Ascending aorta (tissue), 2 donors: ENCODE measurements around the gene PACSIN1. TPM values are rescaled to one million over a fixed set of nuclear protein-coding genes. Genes with fewer than 3 reads are reported as not detected.

ENCODE experiments used
- DNase-seq, 2 donors: peaks; one replicate each; pipeline ENCODE4 v3.0.0-alpha.2; 2019; ENCODE audit warnings: low spot score in 2 of 2
- H3K27ac ChIP-seq, 2 donors: fragments of 200-600 bp; sonication (generic); one replicate each; pipeline ENCODE4 v1.5.1; 2016 to 2017; ENCODE audit warnings: mild to moderate bottlenecking in 1 of 2
- H3K27me3 ChIP-seq: fragments of 200-600 bp; sonication (generic); one replicate; pipeline ENCODE4 v1.5.1; 2017
- H3K36me3 ChIP-seq, 2 donors: fragments of 200-600 bp; sonication (generic); one replicate each; pipeline ENCODE4 v1.5.1; 2016
- H3K4me1 ChIP-seq, 2 donors: fragments of 200-600 bp; sonication (generic); one replicate each; pipeline ENCODE4 v1.5.1; 2016 to 2017; ENCODE audit warnings: mild to moderate bottlenecking in 1 of 2
- H3K4me3 ChIP-seq, 2 donors: fragments of 200-600 bp; sonication (generic); one replicate each; pipeline ENCODE4 v1.5.1; 2016 to 2017; ENCODE audit warnings: mild to moderate bottlenecking in 1 of 2
- H3K9me3 ChIP-seq, 2 donors: fragments of 200-600 bp; sonication (generic); one replicate each; pipeline ENCODE4 v1.5.1; 2016
- CTCF ChIP-seq, 3 experiments: fragments of 200-600 bp in 2 of 3; fragments of 450-650 bp in 1 of 3; sonication (generic) in 2 of 3; IDR thresholded peaks; one replicate each; pipeline ENCODE4 v1.5.1; 2016 to 2019; ENCODE audit warnings: antibody characterized with exemption in 3 of 3, mild to moderate bottlenecking in 1 of 3, moderate library complexity in 1 of 3
- intact Hi-C: fragments of 100-400 bp; cut with DNase I; formaldehyde crosslinking; loops from one replicate; pipeline ENCODE4 v1.15.1; 2023
- total RNA-seq: library from RNA; depleted of rRNA; stranded (reverse); fragments of >200 nt; gene quantifications from one replicate; pipeline ENCODE4 v1.1.0, GENCODE V29; 2016

PACSIN1 gene
- total RNA-seq, 1 donor from 2014 or later = not detected

- Histone ChIP-seq H3K9me3 (no peaks in the 10 kb centered on the region), H3K27ac (no peak overlapping the region), H3K4me3 (no peak overlapping the region), H3K4me1 (peaks cover 0 to 8% of the 10 kb centered on the region in 2 donors), H3K36me3 (no peaks in the 10 kb centered on the region), H3K27me3 (no peaks in the 10 kb centered on the region)
- intact Hi-C loops = no loop called here
- DNase-seq = no peak
- no peak for TF ChIP-seq CTCF (IDR thresholded peaks at IDR 0.05)
Observed at GRCh38 chr6:34523441-34524206, 57.7 kb downstream of the PACSIN1 start.

- no peak overlapping the region for H3K4me3 ChIP-seq
- H3K36me3 ChIP-seq = no peaks in the 10 kb centered on the region
- no peak overlapping the region for H3K27ac ChIP-seq
- TF ChIP-seq CTCF (IDR thresholded peaks at IDR 0.05) = no peak
- H3K4me1 ChIP-seq = peaks cover 0 to 8% of the 10 kb centered on the region in 2 donors
- DNase-seq = no peak
- H3K27me3 ChIP-seq = no peaks in the 10 kb centered on the region
- intact Hi-C loops = no loop called here
- H3K9me3 ChIP-seq = no peaks in the 10 kb centered on the region
Observed at GRCh38 chr6:34524499-34524898, 58.6 kb downstream of the PACSIN1 start.

- intact Hi-C loops = loop anchor here (5.0 kb wide), 1 partner anchor 172 kb away; the partner anchor contains the start of gene ILRUN
- Histone ChIP-seq H3K36me3 (no peaks in the 10 kb centered on the region), H3K4me3 (no peak overlapping the region), H3K9me3 (no peaks in the 10 kb centered on the region), H3K27me3 (no peaks in the 10 kb centered on the region), H3K27ac (no peak overlapping the region), H3K4me1 (peaks cover 0 to 8% of the 10 kb centered on the region in 2 donors)
- TF ChIP-seq CTCF (IDR thresholded peaks at IDR 0.05) = no peak
- no peak for DNase-seq
Observed at GRCh38 chr6:34524971-34525370, 59.1 kb downstream of the PACSIN1 start.

GRCh38 chr6:34525431-34526175 is 59.7 kb downstream of the PACSIN1 start:
- Histone ChIP-seq H3K9me3 (no peaks in the 10 kb centered on the region), H3K36me3 (no peaks in the 10 kb centered on the region), H3K27me3 (no peaks in the 10 kb centered on the region), H3K4me1 (peaks cover 0 to 8% of the 10 kb centered on the region in 2 donors), H3K27ac (no peak overlapping the region), H3K4me3 (no peak overlapping the region)
- intact Hi-C loops = loop anchor here (2.0 to 5.0 kb wide), 4 partner anchors 99 to 277 kb away; partner anchors contain the start of genes ILRUN, RPS10 and SMIM29
- no peak for TF ChIP-seq CTCF (IDR thresholded peaks at IDR 0.05)
- no peak for DNase-seq

- H3K9me3 ChIP-seq = no peaks in the 10 kb centered on the region
- no peak for DNase-seq
- no peaks in the 10 kb centered on the region for H3K27me3 ChIP-seq
- peak overlapping the region; percentile 32 to 40 for H3K4me3 ChIP-seq
- no peaks in the 10 kb centered on the region for H3K36me3 ChIP-seq
- peak overlapping the region; percentile 41 to 52 for H3K27ac ChIP-seq
- peaks cover 0 to 8% of the 10 kb centered on the region in 2 donors for H3K4me1 ChIP-seq
- no peak for TF ChIP-seq CTCF (IDR thresholded peaks at IDR 0.05)
- intact Hi-C loops = loop anchor here (2.0 to 5.0 kb wide), 4 partner anchors 100 to 278 kb away; partner anchors contain the start of genes ILRUN, RPS10 and SMIM29
Observed at GRCh38 chr6:34526241-34526972, 60.5 kb downstream of the PACSIN1 start.
